ENCODE data around the gene MAX. TPM values are rescaled to one million over a fixed set of nuclear protein-coding genes. Genes with fewer than 3 reads are reported as not detected.
A peak's percentile ranks its signal among the peaks of the same experiment; 100 is the strongest.
"Not testable (repeated sequence)": the region's sequence is repeated elsewhere in the genome, so short reads cannot be mapped to it uniquely, and the experiment has no call there.

MAX gene
- total RNA-seq, 1 donor from 2014 or later, result 109 TPM

DNA sequence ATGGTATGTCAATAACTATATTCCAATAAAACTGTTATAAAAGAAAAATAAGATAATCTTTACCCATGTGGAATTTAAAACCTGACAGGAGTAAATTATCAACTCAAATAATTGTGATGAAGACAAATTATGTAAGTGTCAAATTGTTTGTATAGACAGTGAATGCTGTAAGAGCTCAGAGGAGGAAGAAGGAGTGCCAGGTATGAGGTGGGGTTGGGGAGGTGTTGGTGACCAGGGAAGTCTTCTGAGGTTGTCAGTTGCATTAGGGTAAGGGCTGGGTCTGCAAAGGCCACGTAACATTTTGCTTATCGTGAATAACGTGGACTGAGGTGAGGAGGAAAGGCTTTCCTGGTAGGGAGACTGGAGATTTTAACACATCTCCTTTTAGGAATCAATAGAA, 2.5 kb upstream of the MAX start:
- DNase-seq (ENCODE audit: low spot score), result no peak

DNA sequence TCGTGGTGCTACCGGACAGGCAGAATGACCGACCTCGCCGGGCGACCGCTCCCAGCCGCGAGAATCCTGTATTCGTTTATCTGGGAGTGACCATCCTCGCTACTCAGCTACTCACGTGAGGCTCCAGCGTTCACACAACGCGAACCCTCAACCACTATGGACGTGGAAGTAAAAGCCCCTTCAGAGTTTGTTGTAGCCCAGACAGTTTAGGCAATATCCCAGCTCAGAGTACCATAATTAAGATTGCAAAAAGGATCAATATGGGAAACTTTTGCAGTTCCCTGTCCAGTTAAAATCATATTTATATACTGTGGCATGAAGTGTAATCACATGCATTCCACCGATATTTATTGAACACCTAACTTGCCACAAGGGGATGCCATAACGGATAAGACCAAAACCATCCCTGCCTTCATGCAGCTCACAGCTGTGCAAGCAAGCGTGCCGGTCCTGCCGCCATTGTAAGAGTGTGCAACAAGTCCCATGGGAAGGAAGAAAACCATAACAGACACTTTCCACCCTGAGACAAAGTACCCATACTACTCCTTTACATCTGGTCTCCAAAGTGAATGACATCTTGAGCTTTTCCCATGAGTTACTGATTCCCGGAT, 938 bp upstream of the MAX start:
- no peak for DNase-seq (ENCODE audit: low spot score)

DNA sequence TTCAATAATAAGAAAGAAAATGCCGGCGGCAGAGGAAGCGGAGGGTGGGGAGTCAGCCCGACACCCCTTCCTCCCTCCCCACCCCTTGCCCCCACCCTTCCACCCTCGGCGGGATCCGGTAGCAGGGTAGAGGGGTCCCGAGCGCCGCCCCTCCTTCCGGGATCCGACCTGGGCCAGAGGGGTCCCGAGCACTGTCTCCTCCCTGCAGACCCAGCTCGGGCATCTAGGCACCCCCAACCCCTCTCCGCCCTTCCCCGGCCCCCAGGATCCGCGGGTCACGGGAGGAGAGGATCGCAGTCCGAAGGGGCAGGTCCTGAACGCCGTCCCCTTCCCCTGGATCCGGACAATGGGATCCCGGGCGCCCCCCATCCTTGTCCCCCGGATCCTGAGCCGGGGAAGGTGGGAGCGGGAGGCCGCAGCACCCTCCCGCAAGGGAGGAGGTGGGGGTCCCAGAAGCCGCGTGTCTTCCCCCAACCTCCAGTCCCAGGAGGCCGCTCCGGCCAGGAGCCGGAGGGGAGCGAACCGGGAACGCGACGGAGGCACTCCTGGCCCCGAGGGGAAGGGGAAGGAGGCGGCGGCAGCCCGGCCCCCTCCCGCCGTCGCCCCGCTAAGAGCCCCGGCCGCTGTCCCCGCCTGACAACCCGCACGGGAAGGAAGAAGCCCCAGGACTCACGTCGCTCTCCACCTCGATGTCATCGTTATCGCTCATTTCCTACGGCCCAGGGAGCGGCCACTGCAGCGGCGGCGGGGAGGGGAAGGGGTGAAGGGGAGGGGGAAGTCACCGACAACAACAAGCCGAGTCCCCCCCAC, 481 bp downstream of the MAX start:
- peak; percentile 10 for DNase-seq (ENCODE audit: low spot score)

DNA sequence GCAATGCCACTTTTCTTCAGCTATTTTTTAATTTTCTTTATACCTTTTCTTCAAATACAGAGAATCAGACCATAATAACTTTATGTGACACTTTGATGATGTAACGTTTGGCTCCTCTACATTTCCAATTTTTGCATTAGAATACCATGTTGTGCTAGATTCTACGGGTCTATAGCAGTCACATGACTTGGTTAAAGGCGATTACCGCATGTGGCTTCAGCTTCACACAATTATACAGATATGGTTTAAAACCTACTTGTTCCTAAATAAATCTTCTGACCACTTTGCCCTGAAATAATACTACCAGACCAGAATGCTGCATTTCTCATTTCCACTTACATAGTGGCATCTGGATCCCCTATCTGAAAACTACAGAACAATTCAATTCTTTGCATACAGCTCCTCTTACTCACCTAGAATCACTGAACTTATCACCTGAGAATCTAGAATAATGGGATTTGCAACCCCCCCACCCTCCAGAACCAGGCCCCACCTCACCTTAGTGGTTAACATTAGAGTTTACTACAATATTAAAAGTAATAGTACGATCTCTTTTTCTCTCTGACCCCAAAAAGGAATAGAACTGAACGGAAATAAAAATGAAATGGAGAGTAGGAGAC, 1.3 kb downstream of the MAX start:
- DNase-seq (ENCODE audit: low spot score), result no peak

DNA sequence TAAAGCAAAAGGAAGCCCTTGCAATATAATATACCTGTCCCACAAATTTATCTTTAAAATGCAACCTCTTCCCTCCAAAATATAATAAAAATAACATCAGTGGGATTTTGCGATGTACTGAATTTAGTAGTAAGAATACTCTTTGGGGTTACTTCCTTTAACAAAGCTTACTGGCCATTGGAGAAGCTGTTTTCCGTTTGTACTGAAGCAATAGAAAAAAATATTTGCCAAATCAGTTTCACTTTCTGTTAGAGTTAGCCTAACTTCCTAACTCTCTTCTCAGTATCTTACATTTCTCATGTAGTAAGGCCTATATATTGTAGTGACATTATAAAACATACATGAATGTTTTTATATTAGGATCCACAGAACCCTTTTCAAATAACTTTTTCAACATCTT, 3.7 kb downstream of the MAX start:
- DNase-seq (ENCODE audit: low spot score), result no peak

DNA sequence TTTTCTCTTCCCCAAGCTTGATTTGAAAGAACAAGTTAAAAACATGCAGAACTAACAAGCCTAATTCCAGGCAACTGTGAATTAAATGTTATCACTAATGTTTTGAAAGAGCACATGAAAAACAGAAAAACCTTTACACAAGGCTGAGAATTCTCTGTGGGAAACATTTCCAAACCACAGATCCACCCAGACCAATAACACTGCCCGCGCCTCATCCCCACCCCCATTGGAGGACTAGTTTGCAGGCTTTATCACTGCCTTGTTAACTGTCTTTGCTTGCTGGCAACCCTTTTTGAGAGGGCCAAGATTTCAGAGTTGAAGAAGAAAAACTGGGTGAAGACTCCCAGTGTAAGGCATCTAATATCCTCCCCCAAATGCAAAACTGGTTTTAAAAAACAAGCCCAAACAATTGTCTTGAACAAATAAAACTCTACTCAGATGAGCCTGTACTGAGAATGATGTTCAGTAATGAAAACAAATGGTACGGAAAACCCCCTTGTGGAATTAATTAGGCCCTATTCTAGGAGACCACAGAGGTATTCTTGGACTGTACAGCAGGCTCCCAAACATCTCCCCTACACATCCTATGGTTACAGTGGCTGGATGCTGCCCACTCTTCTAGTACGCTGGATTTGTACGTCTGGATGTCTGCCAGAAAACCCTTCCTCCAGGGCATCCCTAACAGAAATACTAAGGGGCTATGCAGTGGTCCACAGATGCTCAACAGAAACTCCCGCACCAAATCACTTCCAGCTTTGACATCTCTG, 5.8 kb downstream of the MAX start:
- no peak for DNase-seq (ENCODE audit: low spot score)

DNA sequence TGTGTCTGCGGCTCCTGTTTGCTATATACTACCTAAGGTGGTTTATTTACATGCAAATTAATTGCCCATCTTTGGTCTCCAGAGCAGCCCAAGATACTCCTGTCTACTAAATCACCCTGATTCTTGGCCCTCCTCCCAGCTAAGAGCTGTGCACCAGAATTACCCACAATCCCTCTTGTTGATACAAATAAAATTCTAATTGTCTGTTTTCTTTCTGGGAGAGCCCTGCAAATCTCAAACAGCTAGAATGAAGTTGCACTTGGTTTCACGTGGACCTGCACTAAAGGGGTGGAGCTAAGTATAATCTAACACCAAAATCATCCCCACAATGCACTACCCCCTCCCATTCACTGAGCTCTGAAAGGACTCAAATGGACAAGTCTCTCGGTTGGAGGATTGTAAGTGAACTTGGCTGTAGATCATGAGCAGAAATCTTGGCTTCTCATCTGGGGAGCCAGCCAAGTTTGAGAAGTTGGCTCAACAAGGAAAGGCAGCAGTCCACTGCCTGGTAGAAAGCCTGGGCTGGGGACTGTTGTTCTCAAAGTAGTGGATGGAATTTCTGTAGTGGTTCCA, 6.6 kb downstream of the MAX start:
- DNase-seq (ENCODE audit: low spot score), result peak; percentile 54

DNA sequence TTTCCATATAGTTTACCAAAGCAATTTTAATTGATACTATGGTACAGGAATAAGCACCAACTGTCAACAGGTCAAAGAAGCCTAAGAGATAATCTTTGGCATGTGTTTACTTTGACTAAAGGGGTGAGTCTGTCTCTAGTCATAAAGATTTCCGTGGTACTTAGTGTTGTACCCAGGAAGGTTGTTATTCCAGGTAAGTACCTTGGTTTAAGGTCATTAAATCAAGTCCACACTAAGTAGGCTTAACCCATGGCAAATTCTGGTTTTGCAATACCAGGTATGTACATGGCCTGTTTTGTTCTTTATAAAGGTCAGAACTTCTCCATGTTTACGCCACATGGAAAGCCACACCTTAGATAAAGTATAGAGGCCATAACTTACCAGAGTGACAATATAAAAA, 10.0 kb downstream of the MAX start:
- no peak for DNase-seq (ENCODE audit: low spot score)

DNA sequence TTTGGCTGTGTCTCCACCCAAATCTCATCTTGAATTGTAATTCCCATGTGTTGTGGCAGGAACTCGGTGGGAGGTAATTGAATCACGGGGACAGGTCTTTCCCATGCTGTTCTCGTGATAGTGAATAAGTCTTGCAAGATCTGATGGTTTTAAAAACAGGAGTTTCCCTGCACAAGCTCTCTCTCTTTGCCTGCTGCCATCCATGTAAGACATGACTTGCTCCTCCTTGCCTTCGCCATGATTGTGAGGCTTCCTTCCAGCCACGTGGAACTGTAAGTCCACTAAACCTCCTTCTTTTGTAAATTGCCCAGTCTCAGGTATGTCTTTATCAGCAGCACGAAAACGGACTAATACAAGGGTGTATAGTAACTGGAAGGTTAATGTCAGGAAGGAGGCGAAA, 14.5 kb downstream of the MAX start:
- DNase-seq (ENCODE audit: low spot score), result not testable (repeated sequence)

DNA sequence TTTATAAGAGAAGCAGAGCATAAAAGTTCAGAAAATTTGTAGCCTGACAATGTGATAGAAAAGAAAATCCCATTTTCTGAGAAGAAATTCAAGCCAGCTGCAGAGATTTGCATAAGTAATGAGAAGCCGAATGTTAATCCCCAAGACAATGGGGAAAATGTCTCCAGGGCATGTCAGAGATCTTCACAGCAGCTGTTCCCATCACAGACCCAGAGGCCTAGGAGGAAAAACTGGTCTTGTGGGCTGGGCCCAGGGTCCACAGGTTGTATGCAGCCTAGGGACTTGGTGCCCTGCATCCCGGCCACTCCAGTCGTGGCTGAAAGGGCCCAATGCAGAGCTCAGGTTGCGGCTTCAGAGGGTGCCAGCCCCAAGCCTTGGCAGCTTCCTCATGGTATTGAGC, 15.6 kb downstream of the MAX start:
- DNase-seq (ENCODE audit: low spot score), result not testable (repeated sequence)

DNA sequence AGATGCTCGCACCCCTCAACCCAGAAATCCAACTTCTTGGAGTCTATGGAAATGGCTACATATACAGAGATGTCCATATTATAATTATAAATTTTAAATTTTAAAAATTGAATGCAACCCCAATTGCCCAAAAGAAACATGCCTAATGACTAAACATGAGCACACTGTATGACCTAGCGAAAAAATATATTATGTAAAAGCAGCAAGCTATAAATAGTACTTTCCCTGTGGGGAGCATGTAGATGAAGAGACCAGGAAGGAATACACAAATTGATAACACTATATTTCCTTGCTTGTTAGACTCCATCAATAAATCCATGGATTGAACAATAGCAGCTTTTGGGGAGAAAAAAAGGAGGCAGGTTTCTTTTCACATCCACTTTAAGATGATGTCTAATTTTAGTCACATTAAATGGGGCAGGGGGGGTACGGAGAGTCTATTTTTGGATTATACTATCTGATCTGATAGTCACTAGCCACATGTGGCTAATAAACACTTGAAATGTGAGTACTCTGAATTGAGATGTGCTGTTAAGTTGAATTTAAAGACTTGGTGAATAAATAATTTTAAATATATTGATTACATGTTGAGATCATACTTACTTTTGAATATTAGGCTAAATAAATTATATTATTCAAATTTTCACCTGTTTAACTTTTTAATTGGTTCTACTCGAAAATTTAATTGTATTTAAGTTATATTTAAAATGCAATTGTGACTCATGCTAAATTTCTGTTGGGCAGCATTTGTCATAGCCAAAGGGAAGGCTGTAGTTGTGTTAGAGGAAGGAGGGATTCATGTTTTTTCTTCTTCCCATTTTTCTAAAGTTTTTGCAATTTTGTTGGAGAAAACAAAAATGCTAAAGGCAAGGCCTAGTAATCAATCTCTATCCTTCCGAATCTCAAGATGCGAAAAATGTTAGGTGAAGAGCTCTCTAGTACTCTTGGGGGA, 17.5 kb downstream of the MAX start:
- DNase-seq (ENCODE audit: low spot score), result no peak

DNA sequence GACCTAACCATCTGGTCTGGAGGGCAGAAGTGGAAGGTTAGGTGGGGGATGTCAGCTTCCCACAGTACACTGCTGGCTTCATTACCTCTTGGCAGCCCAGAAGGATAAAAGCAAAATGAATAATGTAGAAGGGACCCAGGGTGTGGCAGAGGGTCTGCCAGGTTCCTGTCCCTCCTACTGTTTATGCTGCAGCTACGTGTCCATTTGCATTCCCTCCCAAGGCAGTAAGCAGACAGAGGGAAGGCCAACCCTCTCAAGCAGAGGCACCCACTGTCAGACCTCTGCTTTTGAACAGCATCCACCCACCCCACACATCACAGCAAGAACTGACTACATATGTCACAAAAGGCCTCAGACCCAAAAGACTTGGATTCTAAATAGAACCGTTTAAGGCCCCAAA, 19.4 kb downstream of the MAX start:
- no peak for DNase-seq (ENCODE audit: low spot score)

DNA sequence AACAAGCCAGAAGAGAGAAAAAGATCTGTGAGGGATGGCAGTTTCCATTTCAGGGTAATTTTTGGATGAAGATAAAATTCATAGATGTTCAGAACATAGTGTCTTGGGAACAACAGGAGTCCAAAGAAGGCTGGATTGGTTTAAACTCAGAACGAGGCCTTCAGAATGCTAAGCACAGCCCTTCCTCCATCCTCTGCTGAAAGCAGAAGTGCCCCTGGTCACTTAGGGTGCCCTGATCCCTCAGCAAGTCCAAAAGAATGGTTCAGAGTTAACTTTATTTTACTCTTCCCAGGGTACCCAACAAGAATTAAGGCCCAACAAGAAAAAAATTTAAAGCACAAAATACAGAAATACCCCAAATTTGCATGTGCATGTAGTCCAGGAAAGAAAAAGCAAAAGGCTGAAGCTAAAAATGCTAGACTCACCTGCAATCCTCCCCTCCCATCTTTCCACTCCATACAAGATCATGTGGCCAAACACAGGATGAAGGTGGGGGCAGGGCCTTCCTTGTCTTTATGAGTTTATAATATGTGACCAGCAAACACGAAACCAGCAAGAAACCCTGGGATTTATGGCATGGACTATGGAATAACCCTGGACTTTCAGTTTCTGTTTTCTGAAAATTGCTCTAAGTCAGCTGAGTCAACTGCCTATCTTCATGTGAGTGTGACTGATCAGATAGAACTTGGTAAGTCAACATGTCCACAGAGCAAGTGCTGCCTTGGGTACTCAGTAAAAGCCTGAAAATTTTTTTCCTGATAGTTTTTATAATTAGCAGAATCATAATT, 21.2 kb downstream of the MAX start:
- no peak for DNase-seq (ENCODE audit: low spot score)

DNA sequence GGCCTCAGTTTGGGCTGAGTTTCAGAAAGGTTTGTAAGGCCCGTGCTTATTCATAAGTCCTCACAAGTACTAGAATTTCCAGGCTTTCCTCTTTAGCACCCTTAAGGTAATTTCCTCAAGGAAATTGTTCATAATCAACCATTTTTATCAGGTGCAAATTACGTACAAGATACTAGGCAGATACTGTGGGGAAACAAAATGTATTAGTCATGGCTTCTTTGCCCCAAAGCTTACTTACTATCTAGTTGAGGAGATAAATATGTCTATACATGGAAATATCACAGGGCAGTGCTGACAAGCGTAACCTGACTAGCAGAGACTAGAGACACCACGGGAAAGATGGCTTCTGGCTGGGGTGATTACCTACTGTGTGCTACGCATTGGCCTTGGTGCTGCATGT, 22.5 kb downstream of the MAX start:
- no peak for DNase-seq (ENCODE audit: low spot score)

DNA sequence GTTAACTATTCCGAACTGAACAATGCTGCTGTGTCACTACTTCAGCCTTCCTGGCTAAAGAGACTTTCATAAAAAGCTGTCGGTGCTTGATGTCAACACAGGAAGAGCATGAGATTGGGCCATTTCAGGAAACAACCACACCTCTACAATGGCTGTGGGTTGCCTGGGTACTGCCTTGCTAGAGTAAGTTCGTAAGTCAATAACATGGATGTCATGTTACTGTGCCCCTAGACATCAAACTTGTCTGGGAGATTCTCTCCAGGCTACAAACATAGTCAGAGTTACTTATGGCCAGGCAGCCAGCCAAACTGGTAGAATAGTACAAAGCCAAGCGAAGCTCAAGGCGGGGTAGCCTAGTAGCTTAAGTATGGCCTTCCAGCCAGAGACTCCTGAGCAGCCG, 23.1 kb downstream of the MAX start:
- no peak for DNase-seq (ENCODE audit: low spot score)

DNA sequence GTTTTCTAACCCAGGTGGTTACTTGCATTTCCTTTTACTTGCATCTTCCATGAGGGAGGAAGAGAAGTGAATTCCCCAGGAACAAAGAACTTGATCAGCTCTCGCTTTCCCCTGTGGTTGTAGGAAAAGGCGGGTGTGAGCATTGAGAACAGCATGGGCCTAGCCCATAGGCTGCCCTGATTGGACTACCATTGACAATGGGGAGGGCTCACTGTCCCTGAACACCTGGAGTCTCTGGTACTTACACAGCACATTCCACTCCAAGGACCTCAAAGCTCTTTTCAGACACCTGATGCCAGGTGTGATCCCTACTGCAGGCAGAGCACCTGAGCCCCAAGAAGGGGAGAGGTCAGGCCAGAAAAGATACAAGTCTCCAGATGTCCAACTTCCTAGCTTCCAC, 25.0 kb downstream of the MAX start:
- DNase-seq (ENCODE audit: low spot score), result no peak

DNA sequence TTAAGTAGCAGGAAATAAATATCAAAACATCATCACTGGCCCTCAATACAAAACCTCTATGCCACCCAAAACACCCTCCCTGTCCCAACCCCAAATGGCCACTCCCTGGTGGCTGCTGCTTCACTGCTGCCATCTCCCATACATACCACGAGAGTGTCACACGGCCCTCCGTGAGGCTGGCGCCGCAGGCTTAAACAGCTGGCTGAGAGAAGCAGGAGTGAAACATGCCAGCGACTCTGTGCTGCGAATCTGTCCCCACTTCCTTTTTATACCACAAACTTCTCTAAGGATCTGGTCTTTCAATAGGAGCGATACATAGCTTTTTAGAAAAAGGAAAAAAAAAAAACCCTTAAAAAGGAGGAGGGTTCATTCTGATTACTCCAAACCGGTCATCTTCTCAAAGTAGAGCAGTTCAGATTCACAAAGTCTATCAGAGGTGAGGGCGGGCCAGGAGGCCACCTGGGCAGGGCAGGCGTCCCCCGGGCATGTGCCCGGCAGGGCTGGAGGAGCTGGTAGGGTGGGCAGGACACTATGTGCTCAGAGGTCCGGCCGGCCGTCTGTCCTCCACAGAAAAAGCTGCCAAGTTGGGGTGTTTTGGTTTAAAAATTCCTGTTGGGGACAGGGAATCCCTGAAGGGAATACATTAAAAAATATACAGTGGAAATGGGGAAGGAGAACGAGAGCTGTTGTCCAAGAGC, 26.5 kb downstream of the MAX start:
- DNase-seq (ENCODE audit: low spot score), result no peak

DNA sequence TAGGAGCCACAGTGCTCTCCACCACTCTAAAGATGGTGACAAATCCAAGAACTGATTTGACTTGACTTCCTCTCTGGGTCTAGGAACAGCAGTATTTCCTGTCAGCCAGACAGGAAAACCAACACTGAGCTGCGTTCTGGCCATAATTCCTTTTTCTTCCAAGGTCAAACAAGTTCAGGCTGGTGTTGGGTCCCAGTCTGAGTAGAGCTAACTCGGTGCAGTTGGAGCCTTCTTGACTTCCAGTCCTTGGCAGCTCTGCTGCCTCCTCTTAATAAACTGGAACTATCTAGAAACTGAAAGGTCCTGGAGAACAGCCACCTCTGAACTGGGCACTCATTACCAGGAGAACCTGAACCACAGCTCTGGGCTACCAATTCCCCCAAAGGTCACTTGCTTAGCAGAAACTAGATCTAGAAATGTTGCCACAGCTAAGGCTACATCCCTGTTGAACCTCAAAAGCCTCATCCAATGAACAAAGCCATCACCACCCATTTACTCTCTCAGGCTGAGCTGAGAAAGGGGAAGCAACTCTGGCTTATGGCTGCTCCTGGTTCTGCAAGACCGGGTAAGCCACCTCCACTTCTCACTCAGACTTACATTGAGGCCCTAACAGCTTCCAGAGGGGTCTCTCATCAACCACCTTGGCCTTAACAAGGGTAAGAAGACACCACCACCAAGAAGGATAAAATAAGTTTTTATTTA, 27.7 kb downstream of the MAX start:
- no peak for DNase-seq (ENCODE audit: low spot score)

Measured in mucosa of gallbladder (tissue), 1 donor.